ENCODE data around the gene UPP2. TPM values are rescaled to one million over a fixed set of nuclear protein-coding genes. Genes with fewer than 3 reads are reported as not detected.

UPP2 gene
- total RNA-seq, 1 donor from 2014 or later: not detected

- H3K27me3 ChIP-seq: no peaks in the 10 kb centered on the region
- H3K27ac ChIP-seq: no peak overlapping the region
- H3K4me3 ChIP-seq: no peak overlapping the region
- no peaks in the 10 kb centered on the region for H3K9me3 ChIP-seq
- DNase-seq (no peak), ATAC-seq (no peak)
- intact Hi-C loops (cut with DNase I): no loop called here
- no peak for TF ChIP-seq CTCF (IDR thresholded peaks at IDR 0.05)
- H3K4me1 ChIP-seq: no peaks in the 10 kb centered on the region
- H3K36me3 ChIP-seq: no peaks in the 10 kb centered on the region
Observed at GRCh38 chr2:158172719-158173118, 71.0 kb downstream of the UPP2 start.

GRCh38 chr2:158174495-158174894, 72.8 kb downstream of the UPP2 start:
- H3K27me3 ChIP-seq: no peaks in the 10 kb centered on the region
- DNase-seq: no peak
- H3K27ac ChIP-seq: no peak overlapping the region
- ATAC-seq: no peak
- H3K4me3 ChIP-seq: no peak overlapping the region
- H3K4me1 ChIP-seq: no peaks in the 10 kb centered on the region
- no peaks in the 10 kb centered on the region for H3K9me3 ChIP-seq
- no peaks in the 10 kb centered on the region for H3K36me3 ChIP-seq
- TF ChIP-seq CTCF (IDR thresholded peaks at IDR 0.05): no peak
- intact Hi-C loops (cut with DNase I): no loop called here

- ATAC-seq (no peak), DNase-seq (no peak)
- no peaks in the 10 kb centered on the region for H3K4me1 ChIP-seq
- no peaks in the 10 kb centered on the region for H3K36me3 ChIP-seq
- no peak overlapping the region for H3K27ac ChIP-seq
- no peaks in the 10 kb centered on the region for H3K27me3 ChIP-seq
- no peaks in the 10 kb centered on the region for H3K9me3 ChIP-seq
- intact Hi-C loops (cut with DNase I): no loop called here
- no peak overlapping the region for H3K4me3 ChIP-seq
- no peak for TF ChIP-seq CTCF (IDR thresholded peaks at IDR 0.05)
Observed at GRCh38 chr2:158174956-158175355, 73.3 kb downstream of the UPP2 start.

GRCh38 chr2:158178646-158179045, 77.0 kb downstream of the UPP2 start:
- Histone ChIP-seq H3K9me3 (no peaks in the 10 kb centered on the region), H3K27ac (no peak overlapping the region), H3K4me1 (no peaks in the 10 kb centered on the region), H3K36me3 (no peaks in the 10 kb centered on the region), H3K27me3 (no peaks in the 10 kb centered on the region), H3K4me3 (no peak overlapping the region)
- TF ChIP-seq CTCF (IDR thresholded peaks at IDR 0.05): no peak
- DNase-seq: no peak
- intact Hi-C loops (cut with DNase I): no loop called here
- ATAC-seq: no peak

GRCh38 chr2:158179660-158180059, 78.0 kb downstream of the UPP2 start:
- no peaks in the 10 kb centered on the region for H3K9me3 ChIP-seq
- H3K36me3 ChIP-seq: no peaks in the 10 kb centered on the region
- DNase-seq (no peak), ATAC-seq (no peak)
- H3K27ac ChIP-seq: no peak overlapping the region
- no peaks in the 10 kb centered on the region for H3K27me3 ChIP-seq
- intact Hi-C loops (cut with DNase I): loop anchor here (10.0 kb wide), 1 partner anchor 135 kb away; no protein-coding TSS in a partner anchor
- TF ChIP-seq CTCF (IDR thresholded peaks at IDR 0.05): peak; percentile 45
- H3K4me1 ChIP-seq: no peaks in the 10 kb centered on the region
- no peak overlapping the region for H3K4me3 ChIP-seq

- intact Hi-C loops (cut with DNase I): loop anchor here (10.0 kb wide), 1 partner anchor 136 kb away; no protein-coding TSS in a partner anchor
- H3K27me3 ChIP-seq: no peaks in the 10 kb centered on the region
- H3K36me3 ChIP-seq: no peaks in the 10 kb centered on the region
- no peak overlapping the region for H3K4me3 ChIP-seq
- ATAC-seq: no peak
- no peaks in the 10 kb centered on the region for H3K9me3 ChIP-seq
- H3K4me1 ChIP-seq: no peaks in the 10 kb centered on the region
- DNase-seq: no peak
- TF ChIP-seq CTCF (IDR thresholded peaks at IDR 0.05): no peak
- H3K27ac ChIP-seq: no peak overlapping the region
Observed at GRCh38 chr2:158181171-158181570, 79.5 kb downstream of the UPP2 start.
